ENCODE data around the gene COA8. TPM values are rescaled to one million over a fixed set of nuclear protein-coding genes. Genes with fewer than 3 reads are reported as not detected.

The COA8 gene
- total and polyA plus RNA-seq, 2 of the 4 experiments (the other 2 are of a cell fraction) = 12.2 to 21.1 TPM

- peaks cover 0 to 44% of the 10 kb centered on the region in 2 experiments; a peak in 3 of 4 replicates for H3K79me1 ChIP-seq (ENCODE audit: low read depth in 1 of 2, low read length in 2 of 2)
- no peak overlapping the region for H4K5ac ChIP-seq (ENCODE audit: low read depth, low read length)
- H2BK120ac ChIP-seq (ENCODE audit: low read depth, low read length) = no peak overlapping the region
- H3K36me3 ChIP-seq (ENCODE audit: control insufficient read depth, insufficient read depth, low read length) = peaks cover 12% of the 10 kb centered on the region; the same call in 1 of the 2 replicates
- BruUV-seq (replicated peaks) = no TSS peak
- H2BK5ac ChIP-seq (ENCODE audit: low read depth, low read length, poor library complexity, severe bottlenecking) = no peak overlapping the region
- H2BK15ac ChIP-seq (ENCODE audit: low read depth, low read length) = no peak overlapping the region
- H4K8ac ChIP-seq (ENCODE audit: low read depth in 2 of 2, low read length in 2 of 2) = no peak overlapping the region
- intact Hi-C loops (cut with micrococcal nuclease) = no loop called here
- no peak for DNase-seq
- no peak overlapping the region for H3K4ac ChIP-seq (ENCODE audit: low read depth, low read length)
- H3K9ac ChIP-seq (ENCODE audit: low read depth, low read length) = no peak overlapping the region
- H4K91ac ChIP-seq (ENCODE audit: insufficient read depth, low read depth, low read length) = no peak overlapping the region
- H3K23ac ChIP-seq (ENCODE audit: low read depth, low read length) = no peak overlapping the region
- H3K27me3 ChIP-seq (ENCODE audit: control insufficient read depth, insufficient read depth, low read length) = no peaks in the 10 kb centered on the region
- H3K9me3 ChIP-seq (ENCODE audit: control insufficient read depth, insufficient read depth, low read length) = no peaks in the 10 kb centered on the region
- in situ Hi-C loops (cut with MboI; ENCODE audit: low sequenced_read_pairs) = no loop called here
- peaks cover 13% of the 10 kb centered on the region for H3K9me1 ChIP-seq (ENCODE audit: insufficient read depth, low read length)
- no peak overlapping the region for H3K14ac ChIP-seq (replicated peaks; ENCODE audit: low read depth, low read length)
- no peak overlapping the region for H2AFZ ChIP-seq (replicated peaks; ENCODE audit: low read length, poor library complexity)
- H2AK9ac ChIP-seq (replicated peaks; ENCODE audit: low read depth, low read length, poor library complexity) = no peak overlapping the region
- dilution Hi-C loops (cut with HindIII; ENCODE audit: low sequenced_read_pairs, unreplicated experiment) = no loop called here
- no peak overlapping the region for H2AK5ac ChIP-seq (ENCODE audit: low read depth, low read length)
- no peak overlapping the region for H3K56ac ChIP-seq (ENCODE audit: extremely low read depth, insufficient read depth, low read length)
- ChIA-PET POLR2A (ENCODE audit: unreplicated experiment) (no interaction called here), CTCF (no interaction called here)
- no peak overlapping the region for H3K4me2 ChIP-seq (ENCODE audit: low read depth, low read length)
- peaks cover 13% of the 10 kb centered on the region for H3K4me1 ChIP-seq (ENCODE audit: control insufficient read depth, insufficient read depth, low read length)
- no peak overlapping the region for H3K4me3 ChIP-seq (ENCODE audit: insufficient read depth, low read depth, low read length)
- WGBS, 2 experiments (ENCODE audit: extremely low coverage in 2 of 2, insufficient read length in 1 of 2) = 94% methylated on average over 13 of the region's 32 CpGs; no CpG with 5 or more reads in 1 of the 2 experiments
- no peak overlapping the region for H2BK20ac ChIP-seq (ENCODE audit: low read depth, low read length)
- no peak overlapping the region for H3K27ac ChIP-seq (ENCODE audit: insufficient read depth, low read length)
- no peak for ATAC-seq (ENCODE audit: low read depth)
- H3K18ac ChIP-seq (ENCODE audit: low read depth, low read length) = no peak overlapping the region
- H4K20me1 ChIP-seq (ENCODE audit: insufficient read depth, low read length) = peaks cover 26% of the 10 kb centered on the region
- TF ChIP-seq RCOR1 (IDR thresholded peaks at IDR 0.05; ENCODE audit: insufficient replicate concordance, low read length) (no peak), POLR2A (IDR thresholded peaks at IDR 0.05; ENCODE audit: low read depth, low read length) (no peak), RFX5 (IDR thresholded peaks at IDR 0.05; ENCODE audit: low read depth, low read length) (no peak), FOS (IDR thresholded peaks at IDR 0.05; ENCODE audit: low read depth, low read length) (no peak)
These were observed 30.3 kb upstream of the COA8 start for GRCh38 chr14:103532216-103533136.
